Neuron (in vitro differentiated cells): ENCODE results near the gene SF3B6.

Experiments
- H2AFZ ChIP-seq: one replicate; pipeline ENCODE4 v1.6.1; 2013; ENCODE audit warnings: low read depth, mild to moderate bottlenecking, inconsistent platforms, low read length, moderate library complexity
- H3K27me3 ChIP-seq: one replicate; pipeline ENCODE4 v1.6.1; 2013; ENCODE audit warnings: low read length; ENCODE audit not compliant: insufficient read depth
- H3K36me3 ChIP-seq: one replicate; pipeline ENCODE4 v1.6.1; 2013; ENCODE audit warnings: low read length; ENCODE audit not compliant: insufficient read depth
- H3K4me1 ChIP-seq: one replicate; pipeline ENCODE4 v1.6.1; 2013; ENCODE audit warnings: low read length; ENCODE audit not compliant: insufficient read depth
- H3K4me3 ChIP-seq: 2 replicates; pipeline ENCODE4 v1.5.1; 2013; ENCODE audit warnings: mild to moderate bottlenecking, low read length, moderate library complexity
- H3K9me3 ChIP-seq: one replicate; pipeline ENCODE4 v1.6.1; 2013; ENCODE audit warnings: low read length

SF3B6 gene

DNA sequence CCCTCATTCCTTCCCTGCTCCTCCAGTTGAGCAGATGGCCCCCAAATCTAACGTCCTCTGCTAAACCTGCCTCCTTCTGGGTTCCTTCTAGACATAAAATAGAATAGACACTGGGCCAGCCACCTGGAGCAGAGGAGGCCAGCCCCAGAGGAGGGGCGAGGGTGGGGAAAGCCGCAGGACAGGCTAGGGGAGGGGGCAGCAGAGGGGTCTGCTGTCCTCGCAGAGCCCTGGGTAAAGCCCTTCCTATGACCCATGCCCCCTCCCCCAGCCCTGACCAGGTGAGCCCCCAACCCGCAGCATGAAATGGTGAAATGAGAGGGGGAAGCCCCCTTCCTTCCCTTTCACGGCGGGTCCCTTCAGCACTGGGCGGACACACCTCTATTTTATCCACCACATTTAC, 58.4 kb downstream of the SF3B6 start:
- H3K27me3 ChIP-seq = no peaks in the 10 kb centered on the region
- H3K36me3 ChIP-seq = peaks cover 2% of the 10 kb centered on the region
- H2AFZ ChIP-seq = no peak overlapping the region
- no peaks in the 10 kb centered on the region for H3K9me3 ChIP-seq
- peaks cover 13% of the 10 kb centered on the region for H3K4me1 ChIP-seq
- H3K4me3 ChIP-seq = no peak overlapping the region
